RCC 7860 (cell line): ENCODE results near the gene KAZN.

Source experiments
- DNase-seq: peaks from one replicate; pipeline ENCODE4 v3.0.0-alpha.2; 2015; ENCODE audit warnings: low spot score
- FAIRE-seq: peaks from 2 replicates; lab custom pipeline; 2012; peaks lifted over from hg19 to GRCh38; lab: Jason Lieb, UNC

The KAZN gene

DNA sequence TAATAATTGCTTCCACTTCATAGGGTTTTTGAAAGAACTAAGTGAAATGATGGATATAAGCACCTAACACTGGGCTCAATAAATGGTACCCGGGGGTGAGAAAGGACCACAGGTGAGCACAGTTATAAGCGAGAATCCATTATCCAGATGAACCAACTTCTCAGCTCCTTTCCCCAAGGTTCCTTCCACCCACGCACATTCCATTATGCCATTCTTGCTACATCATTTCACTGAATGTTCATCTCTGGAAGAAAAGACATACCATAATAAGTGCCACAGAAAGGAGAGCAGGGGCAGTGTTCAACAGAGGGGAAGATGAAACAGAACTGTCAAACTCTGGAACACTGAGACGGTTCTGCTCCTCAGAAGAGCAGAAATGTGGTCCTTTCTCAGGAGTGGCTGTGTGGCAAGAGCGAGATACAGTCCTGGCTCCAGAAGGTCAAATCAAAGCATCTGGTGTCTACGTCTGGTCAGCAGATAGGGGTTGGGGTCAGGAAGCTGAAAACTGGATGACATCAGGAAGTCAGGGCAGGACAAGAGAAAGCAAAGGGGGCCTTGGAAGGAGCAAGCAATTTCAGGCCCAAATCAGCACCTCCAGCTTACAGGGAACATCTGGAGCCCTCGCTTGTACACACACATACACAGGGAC, 299.6 kb downstream of the KAZN start:
- FAIRE-seq (no peak), DNase-seq (no peak)

DNA sequence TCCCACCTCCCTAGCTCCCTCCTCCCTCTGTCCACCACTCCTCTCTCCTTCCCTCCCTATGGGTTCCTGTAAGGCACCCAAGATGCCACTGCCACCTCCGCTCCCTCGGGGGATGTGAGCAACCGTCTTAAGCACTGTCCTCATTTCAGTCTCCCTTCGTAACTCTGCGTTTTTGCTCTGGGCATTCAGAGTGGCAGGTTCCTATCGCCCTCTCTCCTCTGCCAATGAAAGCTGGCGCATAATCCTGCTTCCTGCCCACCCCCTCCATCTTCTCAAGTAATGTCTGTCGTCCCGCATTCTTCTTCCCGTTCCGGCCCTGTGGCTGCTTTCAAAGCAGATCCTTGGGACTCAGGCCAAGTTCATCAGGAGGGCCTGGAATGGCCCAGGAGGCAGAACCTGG, 301.2 kb downstream of the KAZN start:
- no peak for DNase-seq
- no peak for FAIRE-seq

DNA sequence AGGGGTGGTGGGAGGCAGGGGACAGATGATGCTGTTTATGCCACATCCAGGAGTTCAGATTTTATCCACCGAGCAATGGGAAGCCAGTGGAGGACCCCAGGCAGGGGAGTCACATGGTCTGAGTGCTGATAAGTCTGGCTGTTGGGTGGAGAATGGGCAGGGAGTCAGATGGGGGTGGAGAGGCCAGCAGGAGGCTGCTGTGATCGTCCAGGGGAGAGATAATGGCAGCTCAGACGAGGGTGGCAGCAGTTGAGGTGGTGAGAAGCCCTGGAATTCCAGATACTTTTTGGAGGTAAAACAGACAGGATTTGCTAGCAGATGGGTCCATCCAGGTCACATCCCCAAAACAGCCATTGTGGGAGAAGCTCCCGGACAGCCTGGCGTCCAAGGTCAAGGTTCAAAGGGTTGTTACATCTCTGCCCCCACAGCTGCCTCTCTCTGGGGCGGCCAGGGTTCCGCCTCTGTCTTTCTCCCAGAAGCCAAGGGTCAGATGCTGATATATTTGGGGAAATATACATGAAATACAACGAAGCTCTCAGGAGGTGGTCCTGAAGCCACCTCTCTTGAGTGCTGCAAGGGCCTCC, 303.0 kb downstream of the KAZN start:
- DNase-seq (no peak), FAIRE-seq (no peak)

DNA sequence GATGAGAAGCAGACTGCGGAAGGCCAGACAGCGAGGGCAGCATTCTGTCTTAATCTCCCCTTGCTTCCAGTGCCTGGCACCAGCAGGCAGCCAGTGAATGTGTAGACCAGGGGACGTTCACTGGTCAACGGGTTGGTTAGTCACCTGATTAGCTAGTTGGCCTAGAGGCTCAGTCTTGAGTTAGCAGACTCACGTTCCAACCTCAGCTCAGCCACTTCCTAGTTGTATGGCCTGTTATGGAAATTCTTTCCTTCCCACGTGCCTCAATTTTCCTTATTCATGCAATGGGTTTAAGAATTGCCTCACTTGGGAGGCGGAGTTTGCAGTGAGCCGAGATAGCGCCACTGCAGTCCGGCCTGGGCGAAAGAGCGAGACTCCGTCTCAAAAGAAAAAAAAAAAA, 305.4 kb downstream of the KAZN start:
- DNase-seq (no peak), FAIRE-seq (no peak)

DNA sequence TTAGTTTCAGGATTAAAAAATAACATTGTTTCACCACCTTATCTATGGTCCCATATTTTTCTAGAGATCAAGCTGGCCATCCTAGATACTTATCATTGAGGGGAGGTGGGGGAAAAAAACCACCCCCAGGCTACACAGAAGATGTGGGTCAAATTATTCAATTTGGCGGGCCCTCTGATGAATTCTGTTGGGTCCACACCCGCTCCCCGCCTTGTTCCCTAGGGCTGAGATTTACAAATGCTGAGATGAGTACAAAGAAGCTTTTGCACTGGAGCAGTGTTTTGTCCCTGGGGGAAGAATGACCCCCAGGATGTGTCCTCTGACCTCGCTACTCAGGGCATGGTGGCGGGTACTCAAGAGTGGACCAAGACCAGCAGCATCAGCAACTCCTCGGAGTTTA, 308.2 kb downstream of the KAZN start:
- FAIRE-seq (no peak), DNase-seq (no peak)

DNA sequence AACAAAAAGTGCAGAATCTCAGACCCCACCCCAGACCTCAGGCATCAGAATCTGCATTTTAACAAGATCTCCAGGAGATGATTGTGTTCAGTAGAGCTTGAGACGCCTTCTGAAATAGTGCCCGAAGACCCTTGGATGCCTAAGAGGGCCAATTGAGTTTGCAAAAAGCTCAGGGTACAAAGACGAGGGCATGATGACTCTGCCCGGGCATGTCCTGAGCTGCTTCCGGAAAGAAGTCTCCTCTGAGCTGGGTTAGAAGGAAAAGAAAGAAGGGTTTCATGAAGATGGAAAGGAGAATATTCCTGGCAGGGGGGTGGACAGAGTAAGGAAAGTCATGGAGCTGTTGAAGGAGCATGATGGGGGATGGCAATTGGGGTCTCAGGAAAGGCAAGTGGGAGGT, 308.9 kb downstream of the KAZN start:
- DNase-seq (no peak), FAIRE-seq (no peak)

DNA sequence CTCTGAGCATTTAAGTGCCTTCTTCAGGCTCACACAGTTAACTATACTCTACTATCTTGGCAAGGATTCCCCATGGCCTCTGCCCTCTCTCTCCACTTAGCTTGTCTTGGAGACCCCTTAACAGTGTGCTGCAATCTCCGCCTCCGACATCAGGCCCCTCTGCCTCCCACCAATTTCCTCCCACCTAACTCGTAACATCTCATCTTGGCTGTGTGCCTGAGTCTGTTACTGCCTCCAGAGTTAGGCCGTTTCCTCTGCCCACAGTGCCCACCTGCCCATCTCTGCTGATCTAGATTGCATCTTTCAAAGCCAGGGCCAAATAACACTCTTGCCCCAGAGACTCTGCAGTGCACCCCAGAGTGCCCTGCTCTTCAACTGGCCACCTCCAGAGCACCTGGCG, 310.8 kb downstream of the KAZN start:
- DNase-seq = no peak
- no peak for FAIRE-seq

DNA sequence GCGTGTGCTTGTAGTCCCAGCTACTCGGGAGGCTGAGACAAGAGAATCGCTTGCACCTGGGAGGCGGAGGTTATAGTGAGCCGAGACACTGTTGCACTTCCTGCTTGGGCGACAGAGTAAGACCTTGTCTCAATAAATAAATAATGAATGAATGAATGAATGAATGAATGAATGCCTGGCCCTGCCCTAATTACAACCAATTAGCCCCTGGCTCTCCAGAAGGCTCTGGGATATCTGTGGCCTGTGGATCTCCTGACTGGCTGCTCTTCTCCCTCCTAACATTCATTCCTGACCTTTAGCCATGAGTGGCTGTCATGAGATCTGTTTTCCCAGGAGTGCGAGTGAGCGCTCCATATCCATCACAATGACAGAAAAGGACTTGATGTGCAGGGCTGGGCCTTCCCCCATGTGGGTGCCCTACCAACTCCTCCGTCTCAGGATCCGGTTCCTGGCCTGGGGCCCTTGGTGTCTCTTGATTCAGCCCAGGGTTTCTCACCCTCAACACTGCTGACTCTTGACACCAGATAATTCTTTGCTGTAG, 311.5 kb downstream of the KAZN start:
- DNase-seq (no peak), FAIRE-seq (no peak)

DNA sequence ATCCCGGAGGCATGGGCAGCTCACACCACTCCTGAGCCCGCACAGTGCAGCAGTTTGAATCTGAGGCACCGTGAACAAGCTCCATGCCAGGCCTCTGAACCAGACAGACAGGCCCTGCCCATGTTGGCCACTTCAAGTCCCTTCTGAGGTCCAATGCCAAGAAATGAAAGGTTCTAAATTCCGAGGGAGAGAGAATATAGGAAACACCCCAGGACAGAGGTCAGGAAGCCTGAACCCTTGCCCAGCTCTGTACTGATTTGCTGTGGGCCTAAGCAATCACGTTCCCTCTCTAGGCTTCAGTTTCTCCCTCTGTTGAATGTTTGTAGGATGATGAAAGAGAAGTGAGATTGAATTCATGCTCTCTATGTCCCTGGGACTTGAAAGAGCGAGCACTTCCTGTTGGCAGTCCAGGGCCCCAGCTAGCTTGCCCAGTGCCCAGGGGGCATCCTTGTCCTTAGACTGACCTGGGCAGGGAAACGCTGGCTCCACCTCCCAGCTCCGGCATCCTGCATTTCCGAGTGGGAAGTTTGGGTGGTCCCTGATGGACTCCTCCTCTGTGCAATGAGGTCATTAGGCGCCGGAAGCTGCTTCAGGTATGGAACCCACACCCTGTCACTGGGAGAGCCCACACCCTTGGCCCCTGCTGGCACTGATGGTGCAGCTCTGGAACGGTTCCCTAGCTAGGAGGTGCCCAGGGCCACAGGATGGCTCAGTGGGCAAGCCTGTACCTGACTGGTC, 312.7 kb downstream of the KAZN start:
- DNase-seq = no peak
- no peak for FAIRE-seq

DNA sequence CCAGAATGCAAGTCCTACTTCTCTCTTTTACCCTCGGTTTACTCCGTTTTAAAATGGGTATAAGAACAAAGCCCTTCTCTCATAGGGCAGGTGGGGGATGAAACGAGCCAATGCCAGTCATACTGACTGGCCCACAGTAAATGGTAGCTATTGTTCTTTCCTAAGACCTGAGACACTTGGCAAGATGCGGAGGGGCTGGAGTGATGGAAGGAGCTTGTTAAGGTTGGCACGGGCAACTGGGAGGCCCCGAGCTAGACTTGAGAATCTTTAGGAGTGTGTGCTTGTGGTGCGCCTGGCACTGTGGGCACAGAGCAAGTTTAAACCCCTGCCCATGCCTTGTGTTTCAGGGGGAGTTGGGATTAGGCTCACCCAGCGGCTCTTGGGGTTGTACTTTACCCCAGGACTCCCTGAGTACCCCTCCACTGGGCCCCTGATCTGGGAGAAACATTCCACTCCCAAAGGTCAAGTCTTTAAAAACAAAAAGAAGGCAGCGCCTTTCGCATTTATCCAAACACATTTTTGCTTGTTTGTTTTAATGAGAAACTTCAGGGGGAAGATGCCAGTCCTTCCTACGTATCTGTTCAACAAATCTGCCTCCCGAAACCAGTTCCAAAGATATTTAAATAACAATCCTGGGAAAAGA, 314.5 kb downstream of the KAZN start:
- no peak for FAIRE-seq
- no peak for DNase-seq

DNA sequence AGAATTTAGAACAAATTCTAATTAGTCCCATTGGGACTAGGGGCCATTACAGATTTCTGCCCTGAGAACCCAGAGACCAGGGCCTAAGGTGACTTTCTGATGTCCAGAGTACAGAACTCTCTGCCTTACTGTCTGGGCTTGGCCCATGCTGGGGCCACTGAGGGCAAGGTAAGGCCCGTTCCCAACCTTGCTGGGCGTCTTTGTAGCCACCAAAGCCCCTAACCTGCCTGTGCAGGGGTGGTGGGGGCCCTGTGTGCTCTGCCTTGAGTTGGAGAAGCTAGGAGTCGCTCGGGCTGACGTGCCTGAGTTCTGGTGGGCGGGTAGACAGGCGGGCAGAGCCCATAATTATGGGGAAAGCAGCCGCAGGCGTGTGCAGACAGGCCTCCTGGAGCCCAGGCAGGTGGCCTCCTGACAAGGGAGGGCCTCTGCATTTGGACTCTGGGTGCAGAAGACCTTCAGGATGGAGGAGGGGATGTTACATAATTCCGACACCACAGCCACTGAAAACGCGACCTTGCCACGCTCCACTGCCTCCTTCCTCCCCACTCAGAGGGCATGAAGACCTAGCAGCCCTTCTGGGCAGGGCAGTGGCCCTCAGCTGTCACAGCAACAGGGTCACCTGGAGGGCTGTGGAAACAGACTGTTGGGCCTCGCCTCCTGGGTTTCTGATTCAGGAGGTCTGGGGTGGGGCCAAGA, 315.1 kb downstream of the KAZN start:
- FAIRE-seq = no peak
- DNase-seq = no peak

DNA sequence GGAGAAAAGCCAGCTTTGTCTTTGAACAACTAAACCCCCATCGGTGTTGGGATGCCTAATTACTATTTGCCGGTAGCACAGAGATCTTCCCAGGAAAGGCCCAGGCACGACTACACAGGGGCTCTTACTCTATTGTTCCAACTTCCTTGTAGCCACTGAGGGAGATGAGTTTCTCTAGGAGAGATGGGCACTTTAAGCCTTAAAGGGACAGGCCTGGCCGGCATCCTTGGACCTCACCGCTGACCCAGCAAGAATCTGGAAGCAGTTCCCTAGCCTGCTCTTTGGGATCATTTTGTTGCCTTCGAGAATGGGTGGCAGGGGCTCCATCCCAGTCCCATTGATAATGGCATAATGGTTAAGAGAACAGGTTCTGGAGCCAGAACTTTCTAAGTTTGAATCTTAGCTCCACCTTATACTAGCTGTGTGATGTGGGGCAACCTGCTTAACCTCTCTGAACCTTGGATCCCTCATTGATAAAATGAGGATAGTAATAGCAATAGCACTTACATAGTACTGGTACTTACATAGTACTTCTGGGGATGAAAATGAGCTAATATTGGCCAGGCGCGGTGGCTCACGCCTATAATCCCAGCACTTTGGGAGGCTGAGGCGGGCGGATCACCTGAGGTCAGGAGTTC, 316.0 kb downstream of the KAZN start:
- no peak for DNase-seq
- no peak for FAIRE-seq

DNA sequence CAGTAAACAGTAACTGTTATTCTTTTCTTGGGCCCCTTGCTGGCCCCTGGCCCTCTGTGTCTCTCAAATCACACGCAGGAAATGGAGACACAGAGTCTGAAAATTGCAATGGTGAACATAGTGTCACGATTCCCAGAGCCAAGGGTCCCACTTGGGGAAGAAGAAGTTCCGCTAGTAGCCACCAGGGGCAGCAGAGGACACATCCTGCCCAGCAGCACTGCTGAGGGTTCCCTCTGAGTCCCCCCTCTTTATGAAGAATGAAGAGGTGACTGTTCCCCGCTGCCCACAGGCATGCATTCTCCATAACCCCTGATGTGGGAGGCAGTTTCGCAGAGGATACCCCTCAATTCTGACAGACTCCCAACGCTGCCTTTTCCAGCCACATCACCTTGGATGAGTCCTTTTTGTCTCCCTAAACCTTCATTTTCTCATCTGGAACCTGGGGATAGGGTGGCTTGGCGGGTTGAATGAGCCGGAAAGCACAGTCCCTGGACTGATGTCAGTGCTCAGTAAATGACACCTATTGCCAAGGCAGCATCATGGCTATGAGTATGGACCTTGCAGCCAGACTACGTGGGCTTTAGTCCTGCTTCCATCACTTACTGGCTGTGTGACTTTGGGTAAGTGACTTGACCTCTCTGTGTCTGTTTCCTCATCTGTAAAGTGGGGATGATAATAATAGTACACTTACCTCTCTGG, 317.0 kb downstream of the KAZN start:
- DNase-seq (no peak), FAIRE-seq (no peak)

DNA sequence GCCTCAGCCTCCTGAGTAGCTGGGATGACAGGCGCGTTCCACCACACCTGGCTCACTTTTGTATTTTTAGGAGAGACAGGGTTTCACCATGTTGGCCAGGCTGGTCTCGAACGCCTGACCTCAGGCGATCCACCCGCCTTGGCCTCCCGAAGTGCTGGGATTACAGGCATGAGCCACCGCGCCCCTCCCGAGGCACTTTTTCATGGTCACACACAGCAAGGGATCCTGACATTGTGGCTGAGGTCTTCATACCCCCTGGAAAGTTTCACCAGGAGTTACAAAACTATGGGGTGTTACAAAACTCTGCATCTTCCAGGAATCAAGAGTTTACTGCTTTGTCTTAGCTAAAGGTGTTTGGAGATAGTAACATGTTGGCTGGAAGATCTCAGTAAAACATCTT, 320.8 kb downstream of the KAZN start:
- DNase-seq (no peak), FAIRE-seq (no peak)

DNA sequence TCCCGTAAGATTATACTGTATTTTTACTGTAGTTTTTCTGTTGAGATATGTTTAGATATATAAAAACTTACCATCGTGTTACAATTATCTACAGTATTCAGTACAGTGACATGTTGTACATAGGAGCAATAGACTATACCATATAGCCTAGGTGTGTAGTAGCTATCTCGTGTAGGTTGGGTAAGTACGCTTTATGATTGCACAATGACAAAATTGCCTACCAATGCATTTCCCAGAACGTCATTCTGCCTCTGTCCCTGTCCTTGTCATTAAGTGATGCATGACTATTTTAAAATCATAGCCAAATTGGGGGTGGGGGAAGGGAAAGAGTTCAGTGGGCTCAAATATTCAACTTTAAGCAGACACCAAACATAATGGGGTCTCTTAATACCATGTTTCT, 321.3 kb downstream of the KAZN start:
- DNase-seq (no peak), FAIRE-seq (no peak)

DNA sequence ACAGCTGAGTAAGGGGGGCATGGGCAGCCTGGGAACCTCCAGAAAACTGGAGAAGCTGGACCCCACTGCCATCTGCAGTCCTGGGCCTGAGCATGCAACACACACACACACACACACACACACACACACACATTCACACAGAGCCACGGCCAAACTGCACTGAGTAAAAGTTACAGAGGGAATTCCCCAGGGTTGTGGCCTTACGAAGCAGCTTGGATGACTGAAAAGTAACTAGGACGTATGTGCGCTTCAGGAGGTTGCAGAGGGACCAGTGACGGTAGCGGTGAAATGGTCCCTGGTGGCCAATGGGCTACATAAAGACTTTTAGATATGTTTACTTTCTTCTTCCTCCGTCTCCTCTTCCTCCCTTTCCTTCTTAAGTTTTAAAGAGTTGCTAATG, 322.6 kb downstream of the KAZN start:
- FAIRE-seq (no peak), DNase-seq (peak; percentile 20)

DNA sequence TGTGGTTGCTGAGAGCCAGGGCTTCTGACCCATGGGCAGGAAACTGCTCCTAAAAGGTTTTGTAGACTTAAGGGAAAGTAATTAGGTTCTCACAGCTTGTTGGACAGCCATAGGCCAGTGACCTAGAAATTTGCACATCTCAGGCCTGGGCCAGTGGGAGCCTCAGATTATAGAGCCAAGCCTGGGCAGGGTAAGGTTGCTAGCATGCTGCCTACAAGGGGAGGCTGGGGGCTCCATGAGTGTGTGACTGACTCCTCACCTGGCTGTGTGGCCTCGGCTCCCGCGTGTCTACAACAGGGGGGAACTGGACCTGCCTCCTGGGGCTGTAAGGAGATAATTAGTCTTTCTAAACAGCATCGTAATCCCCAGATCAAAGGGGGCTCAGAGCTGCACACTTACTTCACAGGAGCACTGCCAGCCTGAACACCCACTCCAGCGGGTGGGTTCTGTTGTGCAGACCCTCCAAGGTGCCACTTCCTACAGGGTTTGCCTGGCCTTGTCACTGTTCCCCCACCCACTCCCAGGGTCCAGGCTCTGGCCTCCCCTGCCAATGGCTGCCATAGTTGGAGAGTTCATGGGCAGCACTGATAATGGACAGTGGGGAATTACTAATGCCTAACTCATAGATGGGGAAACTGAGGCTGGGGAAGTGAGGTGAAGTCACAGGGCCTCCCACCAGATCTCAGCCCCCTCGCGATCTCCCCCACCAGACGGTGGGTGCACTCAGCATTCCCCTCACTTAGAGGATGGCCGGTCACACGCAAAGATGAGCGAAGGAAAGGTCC, 324.6 kb downstream of the KAZN start:
- no peak for DNase-seq
- no peak for FAIRE-seq

DNA sequence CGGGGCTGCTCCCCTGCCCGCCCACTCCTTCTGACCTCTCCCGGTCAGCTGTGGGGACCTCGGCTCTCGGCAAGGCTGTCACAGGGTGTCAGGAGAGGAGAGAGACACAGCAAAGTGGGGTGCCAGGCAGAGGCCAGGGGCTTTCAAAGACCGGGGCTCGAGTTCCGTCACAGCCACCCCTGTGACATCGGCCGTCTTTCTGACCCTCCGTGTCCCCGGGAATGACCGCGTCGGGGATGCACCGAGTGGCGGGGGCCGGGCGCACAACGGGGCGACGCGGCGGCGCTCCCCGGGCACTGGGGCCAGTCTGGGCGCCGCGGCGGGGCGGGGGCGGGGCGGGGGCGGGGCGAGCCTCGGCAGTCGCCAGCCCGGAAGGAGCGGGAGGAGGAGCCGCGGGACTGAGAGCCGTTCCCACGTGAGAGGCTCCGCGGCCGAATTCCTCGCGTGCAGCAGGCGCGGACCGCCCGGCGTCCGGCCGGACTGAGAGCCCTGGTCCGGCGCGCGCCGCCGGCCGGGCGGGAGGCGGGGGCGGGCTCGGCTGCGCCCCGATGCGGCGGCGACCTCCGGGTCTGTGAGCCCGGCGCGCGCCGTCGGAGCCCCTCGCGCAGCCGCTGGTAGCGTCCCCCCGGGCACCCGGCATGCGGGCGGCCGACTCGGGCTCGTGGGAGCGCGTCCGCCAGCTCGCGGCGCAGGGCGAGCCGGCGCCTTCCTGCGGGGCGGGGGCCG, 325.4 kb downstream of the KAZN start:
- no peak for FAIRE-seq
- DNase-seq = peak; percentile 64
